ENCODE results near the gene OR5K2.

Gene OR5K2

GRCh38 chr3:98525494-98525893 is 28.0 kb downstream of the OR5K2 start:
- H3K27me3 ChIP-seq (ENCODE audit: control insufficient read depth, insufficient read depth, low read length) = no peaks in the 10 kb centered on the region
- no peaks in the 10 kb centered on the region for H3K9me3 ChIP-seq (ENCODE audit: control insufficient read depth, low read depth, low read length)
- H3K36me3 ChIP-seq (ENCODE audit: control insufficient read depth, low read depth, low read length) = no peaks in the 10 kb centered on the region
- no peak overlapping the region for H3K4me3 ChIP-seq (ENCODE audit: low read length)
- H3K9ac ChIP-seq (ENCODE audit: low read length) = no peak overlapping the region
- H3K4me1 ChIP-seq (ENCODE audit: control insufficient read depth, low read depth, low read length) = peaks cover 8% of the 10 kb centered on the region
- no peak overlapping the region for H3K27ac ChIP-seq (ENCODE audit: low read length)

DNA sequence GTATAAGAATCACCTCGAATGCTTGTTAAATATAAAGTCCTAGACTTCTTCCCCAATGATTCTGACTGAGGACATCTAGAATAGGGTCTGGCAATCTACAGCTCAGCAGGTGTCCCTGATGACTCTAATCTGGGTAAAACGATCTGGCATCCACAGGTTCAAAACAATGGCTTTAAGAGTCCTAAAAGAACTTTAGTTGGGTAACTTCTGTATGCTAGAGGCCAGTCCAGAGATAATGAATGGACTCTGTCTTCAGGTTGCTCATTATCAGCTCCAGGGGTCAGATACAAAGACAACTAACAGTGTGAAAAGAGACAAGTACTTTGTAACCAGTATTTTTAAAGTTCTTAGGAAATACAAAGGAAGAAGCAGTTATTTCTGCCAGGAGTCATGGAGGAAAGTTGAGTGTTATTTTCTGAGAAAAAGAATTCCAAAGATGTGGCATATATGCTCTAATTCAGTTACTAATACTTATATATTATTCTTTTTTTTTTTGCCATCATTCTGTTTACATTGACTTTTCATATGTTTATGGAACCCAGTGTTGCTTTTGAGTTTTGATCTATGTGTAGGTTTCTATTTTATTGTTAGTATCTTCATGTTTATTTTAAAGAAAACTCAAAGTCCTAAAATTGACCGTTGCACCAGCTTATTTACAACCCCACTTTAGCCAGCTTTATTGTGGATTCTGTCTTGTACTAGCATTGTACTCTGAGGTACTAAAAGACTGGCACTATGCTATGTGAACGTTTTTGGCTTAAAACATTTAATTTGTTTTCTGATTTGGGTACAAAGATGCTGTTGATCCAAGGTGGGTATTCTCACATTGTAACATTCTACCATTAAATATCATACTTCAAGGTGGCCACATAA is 31.2 kb downstream of the OR5K2 start:
- Histone ChIP-seq H3K36me3 (ENCODE audit: control insufficient read depth, low read depth, low read length) (no peaks in the 10 kb centered on the region), H3K27ac (ENCODE audit: low read length) (no peak overlapping the region), H3K4me3 (ENCODE audit: low read length) (no peak overlapping the region), H3K9me3 (ENCODE audit: control insufficient read depth, low read depth, low read length) (no peaks in the 10 kb centered on the region), H3K9ac (ENCODE audit: low read length) (no peak overlapping the region), H3K27me3 (ENCODE audit: control insufficient read depth, insufficient read depth, low read length) (no peaks in the 10 kb centered on the region), H3K4me1 (ENCODE audit: control insufficient read depth, low read depth, low read length) (no peaks in the 10 kb centered on the region)

DNA sequence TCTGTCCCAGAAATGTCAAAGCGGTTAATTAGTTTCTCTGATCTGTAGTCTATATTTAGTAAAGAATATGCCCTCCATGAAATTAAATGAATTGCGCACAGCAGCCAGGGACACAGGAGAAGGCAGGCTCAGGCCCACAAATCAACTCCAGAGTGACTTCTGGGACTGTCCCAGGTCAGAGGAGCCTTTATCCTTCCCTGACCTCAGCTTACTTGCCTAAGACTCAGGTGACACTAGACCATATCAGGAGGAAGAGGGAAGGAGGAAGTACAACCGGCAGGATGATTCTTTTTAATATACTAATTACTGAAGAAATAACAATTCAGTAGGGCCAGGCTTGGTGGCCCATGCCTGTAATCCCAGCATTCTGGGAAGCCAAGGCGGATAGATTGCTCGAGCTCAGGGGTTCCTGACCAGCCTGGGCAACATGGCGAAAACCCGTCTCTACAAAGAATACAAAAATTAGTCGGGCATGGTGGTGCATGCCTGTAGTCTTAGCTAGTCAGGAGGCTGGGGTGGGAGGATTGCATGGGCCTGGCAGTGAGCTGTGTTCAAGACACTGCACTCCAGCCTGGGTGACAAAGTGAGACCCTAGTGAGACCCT is 32.5 kb downstream of the OR5K2 start:
- no peaks in the 10 kb centered on the region for H3K27me3 ChIP-seq (ENCODE audit: control insufficient read depth, insufficient read depth, low read length)
- no peak overlapping the region for H3K9ac ChIP-seq (ENCODE audit: low read length)
- no peaks in the 10 kb centered on the region for H3K4me1 ChIP-seq (ENCODE audit: control insufficient read depth, low read depth, low read length)
- H3K9me3 ChIP-seq (ENCODE audit: control insufficient read depth, low read depth, low read length) = no peaks in the 10 kb centered on the region
- H3K4me3 ChIP-seq (ENCODE audit: low read length) = no peak overlapping the region
- no peaks in the 10 kb centered on the region for H3K36me3 ChIP-seq (ENCODE audit: control insufficient read depth, low read depth, low read length)
- H3K27ac ChIP-seq (ENCODE audit: low read length) = no peak overlapping the region

DNA sequence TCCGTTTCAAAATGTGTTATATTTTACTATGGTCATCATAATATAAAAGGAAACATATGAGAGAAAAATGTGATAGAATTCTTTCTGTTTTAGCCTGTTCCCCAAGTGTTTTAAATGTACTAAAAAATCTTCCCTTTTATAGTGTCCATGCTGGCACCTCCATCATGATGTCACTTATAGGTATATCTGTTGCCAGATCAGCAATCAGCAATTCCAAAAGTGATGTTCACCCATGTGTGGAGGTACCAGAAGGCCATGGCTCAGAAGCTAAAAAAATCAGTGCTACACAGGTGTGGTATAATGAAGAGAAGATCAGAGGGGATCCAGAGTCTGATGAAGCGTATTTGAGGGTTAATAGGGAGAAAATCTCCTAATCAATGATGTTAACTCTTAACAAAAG is 33.2 kb downstream of the OR5K2 start:
- no peak overlapping the region for H3K9ac ChIP-seq (ENCODE audit: low read length)
- no peaks in the 10 kb centered on the region for H3K9me3 ChIP-seq (ENCODE audit: control insufficient read depth, low read depth, low read length)
- no peak overlapping the region for H3K27ac ChIP-seq (ENCODE audit: low read length)
- no peak overlapping the region for H3K4me3 ChIP-seq (ENCODE audit: low read length)
- no peaks in the 10 kb centered on the region for H3K27me3 ChIP-seq (ENCODE audit: control insufficient read depth, insufficient read depth, low read length)
- no peaks in the 10 kb centered on the region for H3K36me3 ChIP-seq (ENCODE audit: control insufficient read depth, low read depth, low read length)
- no peaks in the 10 kb centered on the region for H3K4me1 ChIP-seq (ENCODE audit: control insufficient read depth, low read depth, low read length)

DNA sequence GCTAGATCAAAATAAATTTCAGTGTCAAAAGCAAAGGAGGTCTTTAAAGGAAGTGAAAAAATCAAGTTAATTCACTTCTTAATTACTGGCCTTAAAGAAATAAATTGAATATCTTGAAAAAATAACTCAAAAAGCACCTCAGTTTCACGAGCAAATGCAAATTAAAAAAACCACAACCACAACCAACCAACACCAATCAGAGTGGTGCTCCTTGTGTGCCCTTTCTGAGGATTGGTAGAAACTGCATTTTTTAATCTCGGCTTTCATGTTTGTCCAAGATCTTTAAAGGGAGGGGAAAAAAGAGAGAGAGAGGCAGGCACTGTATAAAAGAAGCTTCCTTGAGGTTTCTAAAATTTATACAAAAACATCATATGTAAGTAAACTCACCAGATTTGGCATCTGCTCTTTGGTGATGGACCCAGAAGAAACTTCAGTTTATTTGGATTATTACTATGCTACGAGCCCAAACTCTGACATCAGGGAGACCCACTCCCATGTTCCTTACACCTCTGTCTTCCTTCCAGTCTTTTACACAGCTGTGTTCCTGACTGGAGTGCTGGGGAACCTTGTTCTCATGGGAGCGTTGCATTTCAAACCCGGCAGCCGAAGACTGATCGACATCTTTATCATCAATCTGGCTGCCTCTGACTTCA is 34.3 kb downstream of the OR5K2 start, which contains the start of gene GPR15:
GPR15 (plus strand) TSS at position 357 of the 653 bp plus-strand sequence; CDS start at position 413, 56 bp downstream.
- no peaks in the 10 kb centered on the region for H3K36me3 ChIP-seq (ENCODE audit: control insufficient read depth, low read depth, low read length)
- H3K27me3 ChIP-seq (ENCODE audit: control insufficient read depth, insufficient read depth, low read length) = no peaks in the 10 kb centered on the region
- no peak within 1 kb of the TSS for H3K9ac ChIP-seq (ENCODE audit: low read length)
- no peaks in the 10 kb centered on the region for H3K9me3 ChIP-seq (ENCODE audit: control insufficient read depth, low read depth, low read length)
- H3K4me1 ChIP-seq (ENCODE audit: control insufficient read depth, low read depth, low read length) = no peaks in the 10 kb centered on the region
- no peak within 1 kb of the TSS for H3K27ac ChIP-seq (ENCODE audit: low read length)
- H3K4me3 ChIP-seq (ENCODE audit: low read length) = no peak within 1 kb of the TSS

GRCh38 chr3:98532275-98532637 is 34.8 kb downstream of the OR5K2 start:
- H3K27ac ChIP-seq (ENCODE audit: low read length) = no peak overlapping the region
- no peaks in the 10 kb centered on the region for H3K27me3 ChIP-seq (ENCODE audit: control insufficient read depth, insufficient read depth, low read length)
- H3K4me1 ChIP-seq (ENCODE audit: control insufficient read depth, low read depth, low read length) = no peaks in the 10 kb centered on the region
- no peak overlapping the region for H3K9ac ChIP-seq (ENCODE audit: low read length)
- H3K36me3 ChIP-seq (ENCODE audit: control insufficient read depth, low read depth, low read length) = no peaks in the 10 kb centered on the region
- no peaks in the 10 kb centered on the region for H3K9me3 ChIP-seq (ENCODE audit: control insufficient read depth, low read depth, low read length)
- no peak overlapping the region for H3K4me3 ChIP-seq (ENCODE audit: low read length)

DNA sequence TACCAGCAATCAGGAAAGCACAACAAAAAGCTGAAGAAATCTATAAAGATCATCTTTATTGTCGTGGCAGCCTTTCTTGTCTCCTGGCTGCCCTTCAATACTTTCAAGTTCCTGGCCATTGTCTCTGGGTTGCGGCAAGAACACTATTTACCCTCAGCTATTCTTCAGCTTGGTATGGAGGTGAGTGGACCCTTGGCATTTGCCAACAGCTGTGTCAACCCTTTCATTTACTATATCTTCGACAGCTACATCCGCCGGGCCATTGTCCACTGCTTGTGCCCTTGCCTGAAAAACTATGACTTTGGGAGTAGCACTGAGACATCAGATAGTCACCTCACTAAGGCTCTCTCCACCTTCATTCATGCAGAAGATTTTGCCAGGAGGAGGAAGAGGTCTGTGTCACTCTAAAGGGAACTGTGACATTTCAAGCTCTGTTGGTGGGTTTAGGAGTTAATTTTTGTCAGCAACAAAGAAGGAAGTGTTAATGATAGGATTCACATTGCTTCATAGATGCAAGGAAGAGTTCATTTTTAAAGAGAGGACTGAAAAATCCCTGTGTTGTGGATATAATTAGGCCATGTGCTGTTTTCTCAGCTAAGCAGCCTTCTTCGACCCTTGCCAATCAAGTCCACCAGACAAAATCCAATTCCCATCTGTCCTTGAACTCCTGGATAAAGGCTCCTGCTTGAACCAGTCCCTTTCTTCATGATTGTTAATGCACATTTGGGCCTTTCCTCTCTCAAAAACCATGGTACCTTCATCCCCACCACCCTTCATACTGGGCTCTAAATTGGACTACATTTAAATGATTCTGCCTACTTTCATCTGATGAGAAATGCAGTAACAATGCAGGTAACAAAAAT is 35.5 kb downstream of the OR5K2 start:
- H3K27me3 ChIP-seq (ENCODE audit: control insufficient read depth, insufficient read depth, low read length) = no peaks in the 10 kb centered on the region
- no peak overlapping the region for H3K9ac ChIP-seq (ENCODE audit: low read length)
- no peaks in the 10 kb centered on the region for H3K9me3 ChIP-seq (ENCODE audit: control insufficient read depth, low read depth, low read length)
- no peaks in the 10 kb centered on the region for H3K4me1 ChIP-seq (ENCODE audit: control insufficient read depth, low read depth, low read length)
- no peak overlapping the region for H3K4me3 ChIP-seq (ENCODE audit: low read length)
- H3K27ac ChIP-seq (ENCODE audit: low read length) = no peak overlapping the region
- H3K36me3 ChIP-seq (ENCODE audit: control insufficient read depth, low read depth, low read length) = no peaks in the 10 kb centered on the region

- no peak overlapping the region for H3K4me3 ChIP-seq (ENCODE audit: low read length)
- no peak overlapping the region for H3K27ac ChIP-seq (ENCODE audit: low read length)
- no peaks in the 10 kb centered on the region for H3K27me3 ChIP-seq (ENCODE audit: control insufficient read depth, insufficient read depth, low read length)
- H3K9me3 ChIP-seq (ENCODE audit: control insufficient read depth, low read depth, low read length) = no peaks in the 10 kb centered on the region
- H3K36me3 ChIP-seq (ENCODE audit: control insufficient read depth, low read depth, low read length) = no peaks in the 10 kb centered on the region
- H3K9ac ChIP-seq (ENCODE audit: low read length) = no peak overlapping the region
- H3K4me1 ChIP-seq (ENCODE audit: control insufficient read depth, low read depth, low read length) = no peaks in the 10 kb centered on the region
Observed at GRCh38 chr3:98534168-98534567, 36.7 kb downstream of the OR5K2 start.

- no peak overlapping the region for H3K9ac ChIP-seq (ENCODE audit: low read length)
- no peak overlapping the region for H3K4me3 ChIP-seq (ENCODE audit: low read length)
Observed at GRCh38 chr3:98534734-98535133, 37.3 kb downstream of the OR5K2 start.

DNA sequence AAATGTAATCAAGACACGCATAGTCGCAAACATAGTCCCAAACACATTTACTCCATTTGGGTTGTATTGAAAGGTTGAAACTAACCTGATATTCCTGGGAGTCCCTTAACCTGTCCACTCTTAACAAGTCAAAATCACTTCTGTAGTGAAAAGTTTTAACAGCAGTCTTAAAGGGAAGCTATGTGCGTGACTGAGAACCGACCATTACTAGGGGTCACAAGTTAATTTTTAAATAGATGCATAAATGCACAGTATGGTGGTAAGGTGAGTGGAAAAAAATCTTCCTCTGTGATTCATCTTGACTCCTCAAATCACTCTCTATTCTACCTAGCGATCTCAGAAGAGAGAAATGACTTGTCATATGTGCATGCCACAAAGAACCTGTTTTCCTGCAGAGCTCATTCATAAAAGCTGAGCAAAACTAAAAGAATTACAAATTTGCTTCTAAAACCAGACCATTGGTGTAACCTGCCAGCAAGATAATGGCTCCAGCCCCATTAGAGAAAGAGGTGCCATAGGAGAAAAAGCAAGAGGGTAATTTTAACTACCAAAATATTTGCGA is 39.1 kb downstream of the OR5K2 start:
- no peaks in the 10 kb centered on the region for H3K4me1 ChIP-seq (ENCODE audit: control insufficient read depth, low read depth, low read length)
- no peaks in the 10 kb centered on the region for H3K9me3 ChIP-seq (ENCODE audit: control insufficient read depth, low read depth, low read length)
- no peaks in the 10 kb centered on the region for H3K27me3 ChIP-seq (ENCODE audit: control insufficient read depth, insufficient read depth, low read length)
- H3K36me3 ChIP-seq (ENCODE audit: control insufficient read depth, low read depth, low read length) = no peaks in the 10 kb centered on the region
- H3K9ac ChIP-seq (ENCODE audit: low read length) = no peak overlapping the region
- no peak overlapping the region for H3K27ac ChIP-seq (ENCODE audit: low read length)
- no peak overlapping the region for H3K4me3 ChIP-seq (ENCODE audit: low read length)

More at GRCh38 chr3:98534734-98535133, 37.3 kb downstream of the OR5K2 start:
- H3K27me3 ChIP-seq (ENCODE audit: control insufficient read depth, insufficient read depth, low read length) = no peaks in the 10 kb centered on the region
- no peaks in the 10 kb centered on the region for H3K36me3 ChIP-seq (ENCODE audit: control insufficient read depth, low read depth, low read length)
- no peaks in the 10 kb centered on the region for H3K4me1 ChIP-seq (ENCODE audit: control insufficient read depth, low read depth, low read length)
- no peak overlapping the region for H3K27ac ChIP-seq (ENCODE audit: low read length)
- no peaks in the 10 kb centered on the region for H3K9me3 ChIP-seq (ENCODE audit: control insufficient read depth, low read depth, low read length)

- Histone ChIP-seq H3K27me3 (ENCODE audit: control insufficient read depth, insufficient read depth, low read length) (no peaks in the 10 kb centered on the region), H3K36me3 (ENCODE audit: control insufficient read depth, low read depth, low read length) (no peaks in the 10 kb centered on the region), H3K9me3 (ENCODE audit: control insufficient read depth, low read depth, low read length) (no peaks in the 10 kb centered on the region), H3K27ac (ENCODE audit: low read length) (no peak overlapping the region), H3K4me3 (ENCODE audit: low read length) (no peak overlapping the region), H3K9ac (ENCODE audit: low read length) (no peak overlapping the region), H3K4me1 (ENCODE audit: control insufficient read depth, low read depth, low read length) (no peaks in the 10 kb centered on the region)
Observed at GRCh38 chr3:98540346-98540745, 42.9 kb downstream of the OR5K2 start.

All from iPS-18a (cell line).